Peyer's patch (tissue), 4 donors: ENCODE data around the gene CELA1.

ENCODE experiments used
- POLR2A ChIP-seq, 2 donors: fragments of 450-650 bp; IDR thresholded peaks; one replicate each; pipeline ENCODE4 v1.5.1; 2017; ENCODE audit warnings: antibody characterized with exemption in 2 of 2, mild to moderate bottlenecking in 2 of 2, moderate library complexity in 2 of 2
- TF ChIP-seq, protein P1 (sequence below), 6 experiments: fragments of 450-650 bp in 4 of 6; fragments of 200-600 bp in 2 of 6; sonication (generic) in 1 of 6; IDR thresholded peaks; one replicate each; pipeline ENCODE4 v1.5.1; 2017 to 2019; ENCODE audit warnings: antibody characterized with exemption in 6 of 6, mild to moderate bottlenecking in 3 of 6, moderate library complexity in 1 of 6

DNA sequence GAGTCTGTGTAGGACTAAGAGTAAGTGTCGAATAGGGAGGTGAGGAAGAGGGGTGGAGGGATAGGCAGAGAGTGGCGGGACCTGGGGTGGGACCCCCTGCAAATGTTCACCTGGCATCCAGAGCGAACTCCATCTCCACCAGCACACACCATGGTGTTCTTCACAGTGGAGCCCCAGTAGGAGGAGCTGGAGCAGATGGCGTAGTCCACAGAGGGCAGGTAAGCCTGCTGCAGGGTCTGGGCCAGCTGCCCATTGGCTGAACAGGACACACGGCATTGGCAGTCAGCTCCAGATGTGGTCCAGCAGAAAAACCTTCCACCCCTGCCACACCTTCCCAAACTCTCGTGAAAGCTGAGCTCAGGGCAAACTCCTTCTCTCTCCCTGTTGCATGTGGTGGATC, 6.7 kb downstream of the CELA1 start:
- TF ChIP-seq, protein P1, sequence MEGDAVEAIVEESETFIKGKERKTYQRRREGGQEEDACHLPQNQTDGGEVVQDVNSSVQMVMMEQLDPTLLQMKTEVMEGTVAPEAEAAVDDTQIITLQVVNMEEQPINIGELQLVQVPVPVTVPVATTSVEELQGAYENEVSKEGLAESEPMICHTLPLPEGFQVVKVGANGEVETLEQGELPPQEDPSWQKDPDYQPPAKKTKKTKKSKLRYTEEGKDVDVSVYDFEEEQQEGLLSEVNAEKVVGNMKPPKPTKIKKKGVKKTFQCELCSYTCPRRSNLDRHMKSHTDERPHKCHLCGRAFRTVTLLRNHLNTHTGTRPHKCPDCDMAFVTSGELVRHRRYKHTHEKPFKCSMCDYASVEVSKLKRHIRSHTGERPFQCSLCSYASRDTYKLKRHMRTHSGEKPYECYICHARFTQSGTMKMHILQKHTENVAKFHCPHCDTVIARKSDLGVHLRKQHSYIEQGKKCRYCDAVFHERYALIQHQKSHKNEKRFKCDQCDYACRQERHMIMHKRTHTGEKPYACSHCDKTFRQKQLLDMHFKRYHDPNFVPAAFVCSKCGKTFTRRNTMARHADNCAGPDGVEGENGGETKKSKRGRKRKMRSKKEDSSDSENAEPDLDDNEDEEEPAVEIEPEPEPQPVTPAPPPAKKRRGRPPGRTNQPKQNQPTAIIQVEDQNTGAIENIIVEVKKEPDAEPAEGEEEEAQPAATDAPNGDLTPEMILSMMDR (IDR thresholded peaks at IDR 0.05): no peak
- no peak for TF ChIP-seq POLR2A (IDR thresholded peaks at IDR 0.05)
